Mesenchymal stem cell (in vitro differentiated cells and primary cell): ENCODE results near the gene CYB5B.

Experiments used
- DNase-seq: peaks from one replicate; pipeline ENCODE4 v3.0.0-alpha.2; 2013
- H2AFZ ChIP-seq: one replicate; pipeline ENCODE4 v1.6.1; 2013; ENCODE audit warnings: low read depth, mild to moderate bottlenecking, control low read depth, inconsistent platforms, low read length, moderate library complexity
- H2AK5ac ChIP-seq: 2 replicates; pipeline ENCODE4 v1.6.1; 2013; ENCODE audit warnings: low read length, moderate library complexity, mild to moderate bottlenecking, inconsistent platforms; ENCODE audit not compliant: severe bottlenecking
- H2BK120ac ChIP-seq: one replicate; pipeline ENCODE4 v1.6.1; 2013; ENCODE audit warnings: low read depth, mild to moderate bottlenecking, inconsistent platforms, low read length, moderate library complexity
- H2BK12ac ChIP-seq, 2 experiments: one replicate each; pipeline ENCODE4 v1.6.1; 2013; ENCODE audit warnings: inconsistent platforms in 2 of 2, low read length in 2 of 2, mild to moderate bottlenecking in 2 of 2, moderate library complexity in 2 of 2, control low read depth in 1 of 2
- H2BK15ac ChIP-seq: one replicate; pipeline ENCODE4 v1.6.1; 2013; ENCODE audit warnings: mild to moderate bottlenecking, low read depth, inconsistent platforms; ENCODE audit not compliant: poor library complexity, severe bottlenecking
- H2BK5ac ChIP-seq: 2 replicates; pipeline ENCODE4 v1.6.1; 2013; ENCODE audit warnings: low read depth, mild to moderate bottlenecking, low read length, control low read depth, inconsistent platforms; ENCODE audit not compliant: poor library complexity, severe bottlenecking
- H3K14ac ChIP-seq, 2 experiments: one replicate each; pipeline ENCODE4 v1.6.1; 2013; ENCODE audit warnings: inconsistent platforms in 2 of 2, low read length in 2 of 2, control low read depth in 1 of 2, mild to moderate bottlenecking in 1 of 2, moderate library complexity in 1 of 2
- H3K18ac ChIP-seq, 2 experiments: one replicate each; pipeline ENCODE4 v1.6.1; 2013; ENCODE audit warnings: inconsistent platforms in 2 of 2, low read length in 2 of 2, control low read depth in 1 of 2, low read depth in 1 of 2, mild to moderate bottlenecking in 1 of 2
- H3K23ac ChIP-seq, 2 experiments: one replicate each; pipeline ENCODE4 v1.6.1; 2013; ENCODE audit warnings: inconsistent platforms in 2 of 2, low read length in 2 of 2, mild to moderate bottlenecking in 2 of 2, moderate library complexity in 2 of 2, control low read depth in 1 of 2
- H3K27ac ChIP-seq: 2 replicates; pipeline ENCODE4 v1.5.1; 2013; ENCODE audit warnings: mild to moderate bottlenecking, moderate library complexity, low read length, control low read depth, inconsistent platforms; ENCODE audit not compliant: poor library complexity, severe bottlenecking
- H3K27me3 ChIP-seq, 2 experiments: 2 replicates each; pipeline versions ENCODE4 v1.6.1 to v1.7.0; 2013; ENCODE audit warnings: low read length in 2 of 2, mild to moderate bottlenecking in 2 of 2, moderate library complexity in 2 of 2, control low read depth in 1 of 2, inconsistent platforms in 1 of 2; ENCODE audit not compliant: control insufficient read depth in 1 of 2, insufficient read depth in 1 of 2
- H3K36me3 ChIP-seq, 2 experiments: 2 replicates each; pipeline versions ENCODE4 v1.6.1 to v1.7.0; 2013; ENCODE audit warnings: low read length in 2 of 2, control low read depth in 1 of 2, inconsistent platforms in 1 of 2, low read depth in 1 of 2, mild to moderate bottlenecking in 1 of 2; ENCODE audit not compliant: insufficient read depth in 2 of 2, control insufficient read depth in 1 of 2
- H3K4ac ChIP-seq, 2 experiments: one replicate each; pipeline ENCODE4 v1.6.1; 2013; ENCODE audit warnings: inconsistent platforms in 2 of 2, low read length in 2 of 2, mild to moderate bottlenecking in 2 of 2, moderate library complexity in 2 of 2, control low read depth in 1 of 2, low read depth in 1 of 2
- H3K4me1 ChIP-seq: 2 replicates; pipeline ENCODE4 v1.6.1; 2013; ENCODE audit warnings: low read depth, low read length, control low read depth; ENCODE audit not compliant: control insufficient read depth, insufficient read depth
- H3K4me2 ChIP-seq: 2 replicates; pipeline ENCODE4 v1.6.1; 2013; ENCODE audit warnings: low read length, mild to moderate bottlenecking, inconsistent platforms; ENCODE audit not compliant: poor library complexity, severe bottlenecking
- H3K4me3 ChIP-seq, 2 experiments: 2 replicates each; pipeline versions ENCODE4 v1.5.1 to v1.7.0; 2013; ENCODE audit warnings: low read length in 2 of 2, mild to moderate bottlenecking in 2 of 2, control low read depth in 1 of 2, low read depth in 1 of 2; ENCODE audit not compliant: insufficient read depth in 1 of 2
- H3K79me1 ChIP-seq: replicated peaks from 2 replicates; pipeline ENCODE4 v1.6.1; 2013; ENCODE audit warnings: mild to moderate bottlenecking, control low read depth, low read length, inconsistent platforms; ENCODE audit not compliant: poor library complexity, severe bottlenecking
- H3K9ac ChIP-seq: 2 replicates; pipeline ENCODE4 v1.7.0; 2013; ENCODE audit warnings: mild to moderate bottlenecking, low read length, moderate library complexity
- H3K9me3 ChIP-seq: 2 replicates; pipeline ENCODE4 v1.7.0; 2013; ENCODE audit warnings: mild to moderate bottlenecking, low read length; ENCODE audit not compliant: control insufficient read depth
- H4K8ac ChIP-seq: one replicate; pipeline ENCODE4 v1.6.1; 2013; ENCODE audit warnings: inconsistent platforms, mild to moderate bottlenecking, low read length, moderate library complexity
- H4K91ac ChIP-seq: one replicate; pipeline ENCODE4 v1.6.1; 2013; ENCODE audit warnings: mild to moderate bottlenecking, low read length, inconsistent platforms
- WGBS: methylation state at CpG from one replicate; pipeline ENCODE4 v1.1.7; 2013; ENCODE audit warnings: mixed read lengths; 5-methylcytosine and 5-hydroxymethylcytosine counted together

Gene CYB5B

GRCh38 chr16:69485816-69486215, 61.4 kb downstream of the CYB5B start:
- Histone ChIP-seq H3K4me2 (no peak overlapping the region), H3K9me3 (no peaks in the 10 kb centered on the region), H3K9ac (no peak overlapping the region), H2BK120ac (no peak overlapping the region), H3K4me1 (peaks cover 9% of the 10 kb centered on the region), H3K4me3 (no peak overlapping the region), H2BK12ac (no peak overlapping the region), H3K27me3 (peaks cover 0 to 6% of the 10 kb centered on the region in 2 experiments), H3K36me3 (no peaks in the 10 kb centered on the region), H3K14ac (no peak overlapping the region), H3K23ac (no peak overlapping the region), H2AFZ (no peak overlapping the region), H2BK5ac (no peak overlapping the region), H3K4ac (no peak overlapping the region), H4K91ac (no peak overlapping the region), H3K79me1 (no peaks in the 10 kb centered on the region), H2AK5ac (no peak overlapping the region), H3K27ac (no peak overlapping the region), H2BK15ac (no peak overlapping the region), H3K18ac (no peak overlapping the region), H4K8ac (no peak overlapping the region)
- no peak for DNase-seq
- WGBS: 90% methylated on average over 6 of the region's 6 CpGs

GRCh38 chr16:69486272-69486671, 61.9 kb downstream of the CYB5B start:
- H4K8ac ChIP-seq: no peak overlapping the region
- H2AK5ac ChIP-seq: no peak overlapping the region
- peaks cover 0 to 6% of the 10 kb centered on the region in 2 experiments for H3K27me3 ChIP-seq
- no peak overlapping the region for H2BK5ac ChIP-seq
- H3K4me1 ChIP-seq: peaks cover 9% of the 10 kb centered on the region
- peak overlapping the region; percentile 22 for H2BK120ac ChIP-seq
- DNase-seq: no peak
- H3K36me3 ChIP-seq: no peaks in the 10 kb centered on the region
- H3K23ac ChIP-seq: no peak overlapping the region
- 93% methylated on average over 4 of the region's 5 CpGs for WGBS
- H4K91ac ChIP-seq: no peak overlapping the region
- H3K18ac ChIP-seq: no peak overlapping the region
- H3K27ac ChIP-seq: no peak overlapping the region
- H3K79me1 ChIP-seq: no peaks in the 10 kb centered on the region
- H3K4ac ChIP-seq: no peak overlapping the region
- H3K9ac ChIP-seq: no peak overlapping the region
- H3K9me3 ChIP-seq: no peaks in the 10 kb centered on the region
- no peak overlapping the region for H3K4me2 ChIP-seq
- no peak overlapping the region for H3K4me3 ChIP-seq
- H2BK15ac ChIP-seq: no peak overlapping the region
- H2AFZ ChIP-seq: no peak overlapping the region
- no peak overlapping the region for H3K14ac ChIP-seq
- H2BK12ac ChIP-seq: no peak overlapping the region

- 94% methylated on average over 10 of the region's 11 CpGs for WGBS
- H3K36me3 ChIP-seq: no peaks in the 10 kb centered on the region
These were observed 62.3 kb downstream of the CYB5B start for GRCh38 chr16:69486724-69487123.

GRCh38 chr16:69490707-69491324, 66.4 kb downstream of the CYB5B start:
- H2BK120ac ChIP-seq: no peak overlapping the region
- H4K91ac ChIP-seq: no peak overlapping the region
- H4K8ac ChIP-seq: no peak overlapping the region
- H3K4me1 ChIP-seq: peaks cover 5% of the 10 kb centered on the region
- H3K18ac ChIP-seq: no peak overlapping the region
- H3K79me1 ChIP-seq: no peaks in the 10 kb centered on the region
- no peak for DNase-seq
- no peak overlapping the region for H3K27ac ChIP-seq
- H2BK12ac ChIP-seq: no peak overlapping the region
- peaks cover 12% of the 10 kb centered on the region for H3K9me3 ChIP-seq
- no peak overlapping the region for H3K4me2 ChIP-seq
- no peak overlapping the region for H2AFZ ChIP-seq
- H2BK5ac ChIP-seq: no peak overlapping the region
- no peak overlapping the region for H3K4me3 ChIP-seq
- H3K9ac ChIP-seq: no peak overlapping the region
- WGBS: 96% methylated on average over 8 of the region's 9 CpGs
- H2AK5ac ChIP-seq: no peak overlapping the region
- no peak overlapping the region for H3K14ac ChIP-seq
- H3K4ac ChIP-seq: no peak overlapping the region
- H3K27me3 ChIP-seq: peaks cover 0 to 6% of the 10 kb centered on the region in 2 experiments
- H3K23ac ChIP-seq: no peak overlapping the region
- no peaks in the 10 kb centered on the region for H3K36me3 ChIP-seq
- no peak overlapping the region for H2BK15ac ChIP-seq

More at GRCh38 chr16:69486724-69487123, 62.3 kb downstream of the CYB5B start:
- Histone ChIP-seq H3K9me3 (no peaks in the 10 kb centered on the region), H3K9ac (no peak overlapping the region), H4K91ac (peak overlapping the region; percentile 58), H2AK5ac (no peak overlapping the region), H3K4ac (peak overlapping the region in 1 of 2 experiments; percentile 35), H3K18ac (no peak overlapping the region), H3K4me1 (peaks cover 9% of the 10 kb centered on the region), H3K14ac (no peak overlapping the region), H4K8ac (peak overlapping the region; percentile 62), H3K23ac (no peak overlapping the region), H2AFZ (no peak overlapping the region), H2BK5ac (no peak overlapping the region), H2BK120ac (no peak overlapping the region), H3K4me3 (no peak overlapping the region), H3K79me1 (no peaks in the 10 kb centered on the region), H2BK15ac (no peak overlapping the region), H3K27me3 (peaks cover 0 to 6% of the 10 kb centered on the region in 2 experiments), H3K27ac (no peak overlapping the region), H3K4me2 (no peak overlapping the region), H2BK12ac (no peak overlapping the region)
- no peak for DNase-seq
